Esophagus muscularis mucosa (tissue), 4 donors: ENCODE data around the gene KAZN.

Experiments used
- CTCF ChIP-seq, 3 experiments: fragments of 200-600 bp in 2 of 3; fragments of 450-650 bp in 1 of 3; sonication (generic) in 2 of 3; IDR thresholded peaks; one replicate each; pipeline ENCODE4 v1.5.1; 2017 to 2019; ENCODE audit warnings: antibody characterized with exemption in 3 of 3, mild to moderate bottlenecking in 2 of 3, moderate library complexity in 1 of 3
- EP300 ChIP-seq: sonication (generic); formaldehyde crosslinking; IDR thresholded peaks from one replicate; pipeline ENCODE4 v1.6.1; 2017; ENCODE audit warnings: antibody characterized with exemption
- POLR2A ChIP-seq: fragments of 450-650 bp; IDR thresholded peaks from one replicate; pipeline ENCODE4 v1.6.1; 2017; ENCODE audit warnings: antibody characterized with exemption, moderate library complexity, mild to moderate bottlenecking, low read depth
- POLR2AphosphoS5 ChIP-seq, 2 donors: sonication (generic); formaldehyde crosslinking; IDR thresholded peaks; one replicate each; pipeline ENCODE4 v1.6.1; 2017; ENCODE audit warnings: antibody characterized with exemption in 2 of 2

GRCh38 chr1:14844923-14845617, 246.6 kb downstream of the KAZN start:
- TF ChIP-seq CTCF (IDR thresholded peaks at IDR 0.05) (no peak), POLR2AphosphoS5 (IDR thresholded peaks at IDR 0.05) (no peak), POLR2A (no peak), EP300 (no peak)
